Hematopoietic multipotent progenitor cell treated with erythropoietin and hydrocortisone succinate and interleukin-3 and kit ligand, for 17 days (in vitro differentiated cells): Measurements from ENCODE around the gene ERMARD.

ENCODE experiments used
- DNase-seq: peaks from one replicate; pipeline ENCODE4 v3.0.0-alpha.2; 2015; ENCODE audit warnings: low spot score

ERMARD gene

DNA sequence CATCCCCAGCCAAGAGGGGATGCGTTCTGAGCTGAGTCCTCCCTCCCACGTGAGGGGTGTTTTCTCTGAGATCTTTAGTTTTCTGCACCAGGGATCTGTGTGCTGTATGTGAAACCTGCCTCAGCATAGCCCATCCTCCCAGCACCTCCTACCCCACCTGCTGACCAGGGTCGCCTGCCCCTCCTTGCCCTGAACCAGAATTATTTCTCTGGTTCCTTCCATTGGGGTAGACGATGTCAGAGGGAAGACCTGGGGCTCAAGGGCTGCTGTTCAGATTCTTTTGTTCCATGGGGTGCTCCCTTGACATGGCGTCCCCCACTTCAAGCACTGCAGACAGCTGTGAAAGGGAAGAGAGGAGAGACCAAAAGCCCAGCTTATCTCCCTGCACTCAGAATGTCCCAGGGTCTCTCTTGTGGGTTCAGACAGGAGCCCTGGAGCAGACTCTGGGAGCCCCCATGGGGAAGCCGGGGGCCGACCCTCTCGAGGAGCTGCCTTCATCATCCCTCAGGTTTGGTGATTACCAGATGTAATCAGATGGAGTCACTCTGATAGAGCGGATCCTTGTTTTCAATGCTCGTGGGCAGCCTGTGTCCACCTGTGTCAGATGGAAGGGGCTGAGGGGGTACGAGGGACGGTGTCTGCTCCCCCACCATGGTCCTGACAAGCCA lies 74.3 kb downstream of the ERMARD start:
- DNase-seq: no peak

DNA sequence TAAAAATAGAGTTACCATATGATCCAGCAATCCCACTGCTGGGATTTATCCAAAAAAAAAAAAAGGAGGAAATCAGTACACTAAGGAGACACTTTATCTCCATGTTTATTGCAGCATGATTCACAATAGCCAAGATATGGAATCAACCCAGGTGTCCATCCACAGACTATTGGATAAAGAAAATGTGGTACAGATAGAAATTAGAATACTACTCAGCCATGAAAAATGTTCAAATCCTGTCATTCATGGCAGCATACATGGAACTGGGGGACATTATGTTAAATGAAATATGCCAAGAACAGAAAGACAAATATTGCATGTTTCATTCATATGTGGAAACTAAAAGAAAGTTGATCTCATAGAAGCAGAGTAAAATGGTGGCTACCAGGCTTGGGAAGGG lies 75.3 kb downstream of the ERMARD start:
- no peak for DNase-seq

DNA sequence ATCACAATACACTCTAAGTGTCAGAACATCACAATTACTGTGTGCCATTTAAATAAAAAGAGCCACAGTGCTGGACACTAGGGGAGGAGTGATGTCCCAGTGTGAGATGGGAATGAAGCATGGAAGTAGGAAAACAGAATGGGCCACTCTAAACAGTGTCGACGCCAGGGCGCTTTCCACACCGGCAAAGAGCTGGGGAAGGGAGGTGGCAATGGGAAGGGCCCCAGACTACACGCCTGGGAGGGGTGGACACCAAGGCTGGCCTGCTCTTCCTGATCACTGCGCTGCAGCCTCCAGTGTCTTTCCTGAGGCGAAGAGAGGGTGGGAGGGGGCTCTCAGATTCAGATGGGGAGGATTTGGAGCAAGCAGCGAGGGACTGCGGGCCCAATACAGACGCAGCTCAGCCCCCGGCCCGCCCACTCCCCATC lies 75.9 kb downstream of the ERMARD start:
- no peak for DNase-seq

DNA sequence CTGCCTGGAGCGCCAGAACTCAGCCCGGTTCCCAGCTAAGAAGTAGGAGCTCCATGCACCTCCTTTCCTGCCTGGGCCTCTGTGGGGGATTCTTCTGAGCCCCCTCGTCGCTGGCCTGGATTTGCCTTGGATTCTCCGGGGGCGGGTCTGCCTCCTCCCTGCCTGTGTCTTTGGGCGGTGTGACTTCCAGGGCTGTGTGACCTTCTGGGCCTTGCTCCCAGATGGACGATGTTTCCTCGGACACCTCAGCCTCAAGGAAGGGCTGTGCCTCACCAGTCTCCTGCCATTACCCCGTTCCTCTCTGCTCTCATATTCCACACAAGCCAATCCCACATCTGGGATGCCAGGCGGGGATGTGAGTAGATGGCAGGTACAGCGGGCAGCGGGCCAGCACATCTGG lies 76.8 kb downstream of the ERMARD start:
- DNase-seq: no peak

DNA sequence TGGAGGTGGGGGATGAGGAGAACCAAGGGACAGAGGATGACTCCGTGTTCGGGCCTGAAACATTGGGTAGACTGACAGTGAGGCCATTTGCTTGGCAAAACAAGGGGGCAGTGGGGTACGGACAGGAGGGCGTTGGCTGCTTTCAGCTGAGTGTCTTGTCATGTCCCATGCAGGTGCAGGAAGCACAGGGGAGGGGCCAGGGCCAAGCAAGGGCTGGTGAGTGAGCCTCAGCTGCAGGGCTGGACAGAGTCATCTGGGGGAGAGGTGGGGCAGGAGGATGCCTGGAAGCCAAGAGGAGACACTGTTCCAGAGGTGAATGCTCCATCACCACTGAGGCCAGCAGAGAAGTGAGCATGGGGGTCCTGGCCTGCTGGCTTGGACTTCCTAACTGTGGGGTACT lies 78.4 kb downstream of the ERMARD start:
- no peak for DNase-seq

DNA sequence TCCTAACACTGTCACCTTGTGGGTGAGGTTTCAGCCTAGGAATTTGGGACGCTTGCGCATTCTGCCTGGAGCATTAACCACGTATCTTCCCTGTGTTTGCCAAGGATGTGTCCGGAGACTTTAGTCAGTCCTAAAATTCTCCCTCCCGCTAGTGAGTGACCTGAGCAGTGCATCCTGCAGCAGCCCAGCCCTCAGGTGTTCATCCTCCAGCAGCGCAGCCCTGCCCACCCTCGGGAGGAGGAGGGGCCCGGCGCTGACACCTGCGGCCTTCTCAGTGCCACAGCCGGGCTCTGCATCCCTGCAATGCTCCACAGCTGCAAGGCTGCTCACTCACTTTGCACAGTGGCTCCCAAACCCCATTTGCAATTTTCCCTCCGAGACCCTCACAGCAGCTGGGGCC lies 79.5 kb downstream of the ERMARD start:
- no peak for DNase-seq
